Measurements from ENCODE around the gene ELP5. TPM values are rescaled to one million over a fixed set of nuclear protein-coding genes. Genes with fewer than 3 reads are reported as not detected.

ELP5 gene
- total RNA-seq, 1 donor from 2014 or later = 27.7 TPM

GRCh38 chr17:7218758-7219157 lies 33.3 kb upstream of the ELP5 start:
- DNase-seq (ENCODE audit: extremely low read depth, low read depth, low spot score) = no peak

GRCh38 chr17:7219229-7219811 lies 32.7 kb upstream of the ELP5 start:
- no peak for DNase-seq (ENCODE audit: extremely low read depth, low read depth, low spot score)

DNA sequence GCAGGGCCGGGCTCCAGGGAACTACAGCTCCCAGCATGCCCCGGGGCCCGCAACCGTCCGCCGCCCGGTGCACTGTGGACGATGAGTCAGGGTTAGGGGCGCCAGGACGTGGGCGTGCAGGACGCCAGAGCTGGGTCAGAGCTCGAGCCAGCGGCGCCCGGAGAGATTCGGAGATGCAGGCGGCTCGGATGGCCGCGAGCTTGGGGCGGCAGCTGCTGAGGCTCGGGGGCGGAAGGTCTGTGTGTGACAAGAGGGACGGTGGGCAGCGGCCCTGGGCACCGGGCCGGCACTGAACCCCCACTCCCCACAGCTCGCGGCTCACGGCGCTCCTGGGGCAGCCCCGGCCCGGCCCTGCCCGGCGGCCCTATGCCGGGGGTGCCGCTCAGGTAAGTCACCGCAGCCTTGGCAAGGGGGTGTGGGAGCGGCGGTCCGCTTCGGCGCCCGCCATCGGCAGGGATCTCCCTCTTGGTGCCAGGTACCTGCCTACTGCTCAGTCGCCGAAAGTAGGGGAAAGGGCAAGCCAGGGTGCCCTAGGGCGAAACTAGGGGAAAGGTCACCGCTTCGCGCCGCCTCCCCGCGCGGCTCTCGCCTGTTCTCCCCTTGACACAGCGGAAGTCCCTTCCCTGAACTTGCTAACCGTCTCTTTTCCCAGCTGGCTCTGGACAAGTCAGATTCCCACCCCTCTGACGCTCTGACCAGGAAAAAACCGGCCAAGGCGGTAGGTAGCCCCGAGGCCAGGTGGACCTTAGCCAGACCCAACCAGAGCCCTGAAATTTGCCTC lies 32.0 kb upstream of the ELP5 start, which contains the start of the genes ACADVL and DLG4:
ACADVL (plus strand) TSS at position 127 of the 781 bp plus-strand sequence; CDS start at position 174, 47 bp downstream.
DLG4 (minus strand) TSS at position 25 of the 781 bp plus-strand sequence.
- DNase-seq (ENCODE audit: extremely low read depth, low read depth, low spot score) = no peak

DNA sequence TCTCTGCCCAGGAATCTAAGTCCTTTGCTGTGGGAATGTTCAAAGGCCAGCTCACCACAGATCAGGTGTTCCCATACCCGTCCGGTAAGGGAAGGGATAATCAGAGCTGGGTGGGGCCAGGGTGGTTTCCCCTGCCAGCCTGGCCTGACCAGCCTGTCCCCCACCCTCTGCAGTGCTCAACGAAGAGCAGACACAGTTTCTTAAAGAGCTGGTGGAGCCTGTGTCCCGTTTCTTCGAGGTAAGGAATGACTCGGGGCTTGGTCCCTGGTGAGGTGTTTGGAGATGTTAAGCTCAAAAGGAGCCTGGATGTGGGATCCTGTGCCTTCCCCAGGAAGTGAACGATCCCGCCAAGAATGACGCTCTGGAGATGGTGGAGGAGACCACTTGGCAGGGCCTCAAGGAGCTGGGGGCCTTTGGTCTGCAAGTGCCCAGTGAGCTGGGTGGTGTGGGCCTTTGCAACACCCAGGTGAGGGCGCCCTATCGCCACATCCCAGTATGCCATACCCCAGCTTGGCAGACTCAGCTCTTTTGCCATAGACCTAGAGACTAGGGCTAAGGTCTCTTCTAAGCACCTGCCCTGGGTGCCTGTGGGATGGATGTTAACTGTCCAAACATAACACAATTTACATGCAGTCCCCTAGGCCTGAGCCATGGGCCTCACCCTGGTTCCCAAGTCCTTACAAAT lies 31.3 kb upstream of the ELP5 start:
- DNase-seq (ENCODE audit: extremely low read depth, low read depth, low spot score) = no peak

DNA sequence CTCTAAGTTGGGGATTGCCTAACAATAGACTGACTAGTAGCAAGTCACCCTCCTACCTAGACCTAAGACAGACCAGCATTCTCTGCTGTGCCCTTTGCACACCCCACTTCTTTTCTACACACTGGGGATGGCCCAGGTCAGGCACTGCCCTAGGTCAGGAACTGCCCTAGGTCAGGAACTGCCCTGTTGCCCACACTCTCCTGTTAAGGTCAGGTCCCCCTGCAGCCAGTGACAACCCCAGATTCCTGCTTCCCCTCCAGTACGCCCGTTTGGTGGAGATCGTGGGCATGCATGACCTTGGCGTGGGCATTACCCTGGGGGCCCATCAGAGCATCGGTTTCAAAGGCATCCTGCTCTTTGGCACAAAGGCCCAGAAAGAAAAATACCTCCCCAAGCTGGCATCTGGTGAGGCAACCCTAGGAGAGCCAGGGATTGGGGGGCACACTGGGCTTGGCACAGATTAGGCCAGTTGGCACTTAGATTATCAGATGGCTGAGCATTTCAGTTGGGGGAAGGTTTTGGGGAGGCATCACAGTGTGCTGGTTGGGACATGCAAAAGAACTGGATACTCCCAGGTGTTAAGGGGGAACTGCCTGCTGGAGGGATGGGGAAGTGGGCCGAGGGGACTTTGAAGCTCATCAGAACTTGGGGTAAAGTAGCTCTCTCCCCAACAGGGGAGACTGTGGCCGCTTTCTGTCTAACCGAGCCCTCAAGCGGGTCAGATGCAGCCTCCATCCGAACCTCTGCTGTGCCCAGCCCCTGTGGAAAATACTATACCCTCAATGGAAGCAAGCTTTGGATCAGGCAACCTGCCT lies 30.5 kb upstream of the ELP5 start:
- no peak for DNase-seq (ENCODE audit: extremely low read depth, low read depth, low spot score)

DNA sequence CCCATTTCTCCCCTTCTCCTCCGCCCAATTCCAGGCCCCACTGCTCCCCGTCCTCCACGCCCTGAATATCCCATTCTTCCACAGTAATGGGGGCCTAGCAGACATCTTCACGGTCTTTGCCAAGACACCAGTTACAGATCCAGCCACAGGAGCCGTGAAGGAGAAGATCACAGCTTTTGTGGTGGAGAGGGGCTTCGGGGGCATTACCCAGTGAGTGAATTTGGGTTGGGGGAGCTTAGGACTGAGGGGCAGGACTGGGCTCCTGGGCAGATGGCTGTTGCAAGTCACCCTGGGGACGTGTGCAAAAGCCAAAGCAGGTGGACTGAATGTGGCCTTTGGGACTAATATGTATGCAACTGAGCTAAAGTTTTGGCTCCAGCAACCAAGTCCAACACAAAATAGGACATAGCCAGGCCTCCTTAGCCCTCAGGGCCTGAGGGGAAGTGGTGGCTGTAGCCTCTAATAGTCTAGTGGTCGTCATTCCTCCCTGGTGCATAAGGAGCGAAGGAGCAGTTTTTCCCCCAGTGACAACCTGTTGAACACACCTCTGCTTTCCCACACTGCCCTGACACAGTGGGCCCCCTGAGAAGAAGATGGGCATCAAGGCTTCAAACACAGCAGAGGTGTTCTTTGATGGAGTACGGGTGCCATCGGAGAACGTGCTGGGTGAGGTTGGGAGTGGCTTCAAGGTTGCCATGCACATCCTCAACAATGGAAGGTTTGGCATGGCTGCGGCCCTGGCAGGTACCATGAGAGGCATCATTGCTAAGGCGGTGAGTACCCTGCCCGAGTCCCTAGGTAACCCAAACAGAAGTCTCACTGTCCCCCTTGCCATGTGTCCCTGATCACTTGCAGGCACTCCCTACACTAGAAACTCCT lies 29.7 kb upstream of the ELP5 start:
- DNase-seq (ENCODE audit: extremely low read depth, low read depth, low spot score) = no peak

DNA sequence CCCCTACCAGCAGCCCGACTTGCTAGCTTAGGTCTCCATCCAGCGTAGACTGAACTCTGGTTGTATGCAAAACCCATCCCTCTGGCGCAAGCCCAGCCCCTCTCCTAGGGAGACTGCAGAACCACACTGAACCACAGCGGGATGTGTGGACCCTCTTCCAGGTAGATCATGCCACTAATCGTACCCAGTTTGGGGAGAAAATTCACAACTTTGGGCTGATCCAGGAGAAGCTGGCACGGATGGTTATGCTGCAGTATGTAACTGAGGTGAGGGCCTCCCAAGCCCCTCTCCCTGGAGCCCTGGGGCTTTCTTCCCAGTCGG lies 29.1 kb upstream of the ELP5 start:
- DNase-seq (ENCODE audit: extremely low read depth, low read depth, low spot score) = no peak

DNA sequence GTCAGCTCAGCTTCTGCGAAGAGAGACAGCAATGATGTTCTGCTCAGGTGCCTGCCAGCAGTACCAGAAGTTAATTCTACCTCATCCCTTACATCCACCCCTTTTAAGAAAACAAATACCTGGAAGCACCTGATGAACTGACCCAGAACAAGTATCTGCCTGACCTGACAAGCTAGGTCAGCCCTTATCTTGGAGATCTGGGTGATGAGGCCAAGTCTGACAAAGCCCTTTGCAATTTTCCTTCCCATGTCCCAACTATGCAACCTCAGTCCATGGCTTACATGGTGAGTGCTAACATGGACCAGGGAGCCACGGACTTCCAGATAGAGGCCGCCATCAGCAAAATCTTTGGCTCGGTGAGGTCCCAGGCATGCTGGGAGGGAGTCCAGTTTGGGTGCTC lies 28.6 kb upstream of the ELP5 start:
- DNase-seq (ENCODE audit: extremely low read depth, low read depth, low spot score) = no peak

- no peak for DNase-seq (ENCODE audit: extremely low read depth, low read depth, low spot score)
Measured at GRCh38 chr17:7224110-7224509, 27.9 kb upstream of the ELP5 start.

DNA sequence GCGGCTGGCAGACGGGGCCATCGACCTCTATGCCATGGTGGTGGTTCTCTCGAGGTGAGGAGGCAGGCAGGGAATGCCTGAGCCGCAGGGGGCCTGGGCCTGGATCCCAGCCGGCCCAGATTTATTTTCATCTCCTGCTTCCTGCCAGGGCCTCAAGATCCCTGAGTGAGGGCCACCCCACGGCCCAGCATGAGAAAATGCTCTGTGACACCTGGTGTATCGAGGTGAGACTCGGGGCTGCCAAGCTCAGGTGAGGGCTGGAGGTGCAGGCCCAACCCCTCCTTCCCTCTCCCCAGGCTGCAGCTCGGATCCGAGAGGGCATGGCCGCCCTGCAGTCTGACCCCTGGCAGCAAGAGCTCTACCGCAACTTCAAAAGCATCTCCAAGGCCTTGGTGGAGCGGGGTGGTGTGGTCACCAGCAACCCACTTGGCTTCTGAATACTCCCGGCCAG lies 27.3 kb upstream of the ELP5 start:
- no peak for DNase-seq (ENCODE audit: extremely low read depth, low read depth, low spot score)

DNA sequence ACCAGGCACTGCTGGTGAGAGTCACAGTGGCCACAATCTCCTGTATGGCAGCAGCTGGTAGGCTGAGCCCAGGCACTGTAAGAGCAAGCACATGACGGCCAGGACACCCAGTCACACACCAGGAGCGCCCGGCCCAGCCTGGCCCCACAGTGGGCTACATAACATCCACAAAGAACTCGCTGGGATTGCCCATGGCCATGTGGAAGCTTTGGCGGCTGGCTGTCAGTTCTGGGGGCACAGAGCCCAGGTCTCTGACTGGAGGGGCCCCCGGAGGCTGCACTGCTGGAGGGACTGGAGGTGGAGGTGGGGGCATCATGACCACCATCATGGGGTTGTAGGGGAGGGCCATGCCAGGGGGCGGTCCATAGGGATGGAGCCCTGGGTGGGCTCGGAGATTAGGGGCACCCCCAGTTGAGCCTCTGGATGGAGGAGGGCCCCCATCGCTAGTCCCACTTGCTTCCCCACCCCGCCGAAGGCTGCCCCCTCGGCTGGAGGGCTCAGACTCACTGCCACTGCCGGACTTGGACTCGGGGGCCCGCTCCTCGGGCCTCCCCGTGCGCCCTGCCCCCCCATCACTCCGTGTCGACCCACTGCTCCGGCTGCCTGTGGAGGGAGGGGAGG lies 26.2 kb upstream of the ELP5 start:
- no peak for DNase-seq (ENCODE audit: extremely low read depth, low read depth, low spot score)

- DNase-seq (ENCODE audit: extremely low read depth, low read depth, low spot score) = no peak
Measured at GRCh38 chr17:7226721-7227710, 25.0 kb upstream of the ELP5 start.

GRCh38 chr17:7228920-7229319 lies 23.1 kb upstream of the ELP5 start:
- no peak for DNase-seq (ENCODE audit: extremely low read depth, low read depth, low spot score)

GRCh38 chr17:7229504-7229903 lies 22.5 kb upstream of the ELP5 start:
- DNase-seq (ENCODE audit: extremely low read depth, low read depth, low spot score) = no peak

- no peak for DNase-seq (ENCODE audit: extremely low read depth, low read depth, low spot score)
Measured at GRCh38 chr17:7232114-7232513, 19.9 kb upstream of the ELP5 start.

DNA sequence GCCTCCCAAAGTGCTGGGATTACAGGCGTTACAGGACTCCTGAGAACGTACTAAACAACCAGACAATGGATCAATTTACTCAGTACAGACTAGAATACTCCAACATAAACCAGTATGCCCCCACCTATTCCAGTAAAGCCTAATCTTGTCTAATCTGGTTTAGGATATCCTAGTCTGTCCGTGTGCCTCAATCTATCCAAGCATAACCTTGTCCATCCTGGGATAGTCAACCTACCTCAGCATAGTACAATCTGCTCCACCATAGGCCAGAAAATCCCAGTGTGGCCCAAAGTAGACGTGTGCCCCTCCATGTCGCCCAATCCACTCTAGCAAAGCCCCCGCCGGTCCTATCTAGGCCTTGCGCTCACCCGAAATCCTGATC lies 18.3 kb upstream of the ELP5 start:
- DNase-seq (ENCODE audit: extremely low read depth, low read depth, low spot score) = no peak

DNA sequence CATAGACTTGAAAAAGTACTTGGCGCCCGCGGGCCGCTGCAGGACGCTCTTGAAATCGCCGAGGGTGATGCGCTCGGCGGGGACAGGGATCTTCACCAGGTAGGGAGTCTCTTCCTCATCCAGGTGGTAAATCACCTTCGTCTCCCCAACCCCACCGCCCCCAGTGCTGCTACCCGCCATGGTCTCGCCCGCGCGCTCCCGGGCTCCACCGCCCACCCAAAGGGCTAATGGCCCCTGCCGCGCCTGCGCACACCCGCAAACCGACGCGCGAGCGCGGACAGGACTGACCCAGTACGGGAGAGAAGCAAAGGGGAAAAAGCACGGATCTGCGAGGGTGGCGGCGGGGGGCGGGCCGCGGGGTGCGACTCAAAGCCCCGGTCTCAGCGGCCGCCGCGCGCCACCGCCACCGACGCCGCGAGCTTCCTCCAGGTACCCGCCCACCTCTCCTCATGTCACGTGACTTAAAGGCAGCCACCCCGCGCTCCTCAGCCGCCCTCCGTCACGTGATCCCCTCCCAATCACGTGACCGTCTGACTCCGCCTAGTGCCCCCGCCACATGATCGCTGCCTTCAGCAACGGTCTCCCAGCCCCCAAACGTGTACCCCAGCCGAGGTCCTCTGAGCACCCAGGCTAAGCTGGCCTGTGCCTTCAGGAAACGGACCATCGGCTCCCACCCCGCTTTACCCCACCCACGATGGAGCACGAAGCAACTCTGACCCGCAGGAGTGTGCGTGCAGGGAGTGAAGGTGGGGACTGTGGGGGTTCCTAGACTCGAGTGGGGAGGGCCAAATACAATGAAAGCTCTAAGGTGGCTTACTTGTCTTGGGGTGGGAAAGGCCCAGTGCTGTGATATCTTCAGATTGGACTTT lies 17.7 kb upstream of the ELP5 start, which contains the start of gene DVL2:
DVL2 (minus strand) TSS at position 435 of the 869 bp plus-strand sequence; CDS start at position 180, 255 bp downstream.
- DNase-seq (ENCODE audit: extremely low read depth, low read depth, low spot score) = no peak

Measured in glomerular endothelial cell (primary cell).